B cell (primary cell): ENCODE measurements around the gene HACD2. TPM values are rescaled to one million over a fixed set of nuclear protein-coding genes. Genes with fewer than 3 reads are reported as not detected.

Source experiments
- ATAC-seq: fragments of 200-7000 bp; cut with Tn5 transposase; one replicate; pipeline ENCODE4 v1.10.0; 2021; ENCODE audit warnings: low read depth, mild to moderate bottlenecking, moderate number of reproducible peaks, moderate library complexity
- CTCF ChIA-PET: fragments of 350-600 bp; sonication (Branson Sonifier 250); formaldehyde crosslinking; loops from one replicate; lab custom pipeline; 2021; ENCODE audit warnings: antibody characterized with exemption, inconsistent platforms; lab: Charles Lee
- POLR2A ChIA-PET: fragments of 350-600 bp; sonication (Branson Sonifier 250); formaldehyde crosslinking; loops from one replicate; lab custom pipeline; 2021; ENCODE audit warnings: antibody characterized with exemption; lab: Charles Lee
- DNase-seq: peaks from one replicate; pipeline ENCODE4 v3.0.0; 2013
- H2AFZ ChIP-seq: 2 replicates; pipeline ENCODE4 v1.6.1; 2012; ENCODE audit warnings: mild to moderate bottlenecking, low read depth, low read length; ENCODE audit not compliant: insufficient read depth, poor library complexity, severe bottlenecking
- H3K27ac ChIP-seq, 2 donors: 1 replicate in 1 of 2; 2 replicates in 1 of 2; pipeline ENCODE4 v1.5.1; 2012 to 2013; ENCODE audit warnings: low read length in 2 of 2, mild to moderate bottlenecking in 2 of 2, moderate library complexity in 1 of 2
- H3K27me3 ChIP-seq, 4 experiments: fragments of 200-600 bp in 1 of 4; sonication (generic) in 1 of 4; replicated peaks in 1 of 4; 1 replicate in 2 of 4; 2 replicates in 2 of 4; pipeline versions ENCODE4 v1.6.1 to v1.7.0; 2013 to 2016; ENCODE audit warnings: low read length in 3 of 4, mild to moderate bottlenecking in 2 of 4, mixed read lengths in 1 of 4, moderate library complexity in 1 of 4; ENCODE audit not compliant: insufficient read depth in 4 of 4, control insufficient read depth in 3 of 4; ENCODE audit errors: control extremely low read depth in 1 of 4
- H3K36me3 ChIP-seq, 2 experiments: replicated peaks in 1 of 2; 1 replicate in 1 of 2; 2 replicates in 1 of 2; pipeline versions ENCODE4 v1.6.1 to v1.7.1; 2013; ENCODE audit warnings: low read length in 1 of 2; ENCODE audit not compliant: insufficient read depth in 2 of 2, control insufficient read depth in 1 of 2; ENCODE audit errors: control extremely low read depth in 1 of 2, extremely low read depth in 1 of 2
- H3K4me1 ChIP-seq, 2 donors: fragments of 200-600 bp in 1 of 2; sonication (generic) in 1 of 2; 1 replicate in 1 of 2; 2 replicates in 1 of 2; pipeline versions ENCODE4 v1.5.1 to v1.6.1; 2013 to 2017; ENCODE audit warnings: low read length in 2 of 2; ENCODE audit not compliant: control insufficient read depth in 2 of 2, insufficient read depth in 2 of 2
- H3K4me2 ChIP-seq: replicated peaks from 2 replicates; pipeline ENCODE3; 2012; ENCODE audit warnings: mild to moderate bottlenecking, low read depth, low read length; ENCODE audit not compliant: poor library complexity, severe bottlenecking
- H3K4me3 ChIP-seq, 5 experiments: fragments of 200-600 bp in 1 of 5; sonication (generic) in 1 of 5; 1 replicate in 3 of 5; 2 replicates in 2 of 5; pipeline versions ENCODE4 v1.5.1 to v1.7.0; 2011 to 2016; ENCODE audit warnings: low read length in 4 of 5, mild to moderate bottlenecking in 4 of 5, low read depth in 2 of 5, control low read depth in 1 of 5, moderate library complexity in 1 of 5; ENCODE audit not compliant: insufficient read depth in 1 of 5; ENCODE audit errors: control extremely low read depth in 1 of 5, extremely low read depth in 1 of 5
- H3K79me2 ChIP-seq: fragments of 200-600 bp; sonication (generic); one replicate; pipeline ENCODE4 v1.6.0; 2016; ENCODE audit warnings: low read length; ENCODE audit not compliant: control insufficient read depth, insufficient read depth
- H3K9ac ChIP-seq: fragments of 200-600 bp; sonication (generic); 2 replicates; pipeline ENCODE4 v1.6.1; 2017; ENCODE audit warnings: mild to moderate bottlenecking, low read length, moderate library complexity
- H3K9me3 ChIP-seq, 3 donors: one replicate each; pipeline versions ENCODE4 v1.6.1 to v1.7.1; 2013; ENCODE audit warnings: low read length in 2 of 3; ENCODE audit not compliant: control insufficient read depth in 2 of 3, insufficient read depth in 1 of 3; ENCODE audit errors: control extremely low read depth in 1 of 3
- H4K20me1 ChIP-seq: 2 replicates; pipeline ENCODE4 v1.6.0; 2012; ENCODE audit warnings: mild to moderate bottlenecking, low read length; ENCODE audit not compliant: insufficient read depth, control insufficient read depth, poor library complexity, severe bottlenecking
- H3K27ac Mint-ChIP-seq: one replicate; pipeline ENCODE4 v1.8.0; 2021; ENCODE audit warnings: mixed read lengths
- H3K27me3 Mint-ChIP-seq: one replicate; pipeline ENCODE4 v1.8.0; 2021; ENCODE audit warnings: mixed read lengths
- H3K4me1 Mint-ChIP-seq: one replicate; pipeline ENCODE4 v1.8.0; 2021; ENCODE audit warnings: mixed read lengths
- H3K4me3 Mint-ChIP-seq: one replicate; pipeline ENCODE4 v1.8.0; 2021; ENCODE audit warnings: mixed read lengths
- H3K9me3 Mint-ChIP-seq: one replicate; pipeline ENCODE4 v1.8.0; 2022; ENCODE audit warnings: mixed read lengths; ENCODE audit not compliant: insufficient read depth
- CTCF ChIP-seq: fragments of 200-600 bp; IDR thresholded peaks from one replicate; pipeline ENCODE4 v1.8.0; 2022; ENCODE audit warnings: antibody characterized with exemption, mild to moderate bottlenecking
- EZH2 ChIP-seq: IDR thresholded peaks from 2 replicates; pipeline ENCODE4 v1.6.1; 2012; ENCODE audit warnings: borderline replicate concordance, low read depth, mild to moderate bottlenecking, moderate library complexity, low read length; ENCODE audit not compliant: insufficient read depth, poor library complexity, severe bottlenecking
- WGBS: methylation state at CpG from one replicate; pipeline ENCODE4 v1.1.5; 2013; ENCODE audit warnings: missing lambda C conversion rate; ENCODE audit not compliant: insufficient coverage; 5-methylcytosine and 5-hydroxymethylcytosine counted together
- intact Hi-C: fragments of 100-400 bp; cut with micrococcal nuclease; formaldehyde crosslinking; loops from one replicate; pipeline ENCODE4 v1.10.0; 2022
- polyA plus RNA-seq: library from polyadenylated mRNA; depleted of rRNA; stranded (reverse); fragments of >200 nt; gene quantifications from 2 replicates; pipeline ENCODE4 v1.2.3, GENCODE V29; 2012
- total RNA-seq, 2 donors: library from RNA; stranded (reverse); fragments of 120-200 nt in 1 of 2; gene quantifications; 1 replicate in 1 of 2; 2 replicates in 1 of 2; pipeline versions ENCODE4 v1.2.3 to v1.2.4, GENCODE V29; 2013 to 2022

HACD2 gene
- total and polyA plus RNA-seq, 2 donors (not counting 1 experiment from before 2014, with no cell fraction given) = 14.5 to 30.7 TPM

- no peaks in the 10 kb centered on the region for H4K20me1 ChIP-seq
- TF ChIP-seq CTCF = no peak
- no peak for TF ChIP-seq EZH2
- H3K4me1 Mint-ChIP-seq = no peaks in the 10 kb centered on the region
- H3K4me1 ChIP-seq = no peaks in the 10 kb centered on the region
- H3K36me3 ChIP-seq = no peaks in the 10 kb centered on the region
- peaks cover 38% of the 10 kb centered on the region for H3K79me2 ChIP-seq
- no peak overlapping the region for H3K27ac ChIP-seq
- H3K4me2 ChIP-seq = no peak overlapping the region
- H3K27me3 ChIP-seq = no peaks in the 10 kb centered on the region
- no peak overlapping the region for H3K4me3 Mint-ChIP-seq
- H3K4me3 ChIP-seq = no peak overlapping the region
- ATAC-seq (no peak), DNase-seq (no peak)
- H3K27ac Mint-ChIP-seq = no peak overlapping the region
- intact Hi-C loops = no loop called here
- CTCF ChIA-PET = interaction anchor here (4.3 kb wide), 1 partner anchor 24 kb away, joined by 13 read pairs; no protein-coding TSS in a partner anchor
- no peak overlapping the region for H2AFZ ChIP-seq
- no peak overlapping the region for H3K9ac ChIP-seq
- no peaks in the 10 kb centered on the region for H3K9me3 ChIP-seq
- no peaks in the 10 kb centered on the region for H3K9me3 Mint-ChIP-seq
- WGBS = no CpG with 5 or more reads among the region's 1 CpG
- no peaks in the 10 kb centered on the region for H3K27me3 Mint-ChIP-seq
- POLR2A ChIA-PET = no interaction called here
Measured at GRCh38 chr3:123535580-123535979, 49.3 kb downstream of the HACD2 start.

GRCh38 chr3:123534264-123534663 is 50.6 kb downstream of the HACD2 start:
- ChIA-PET POLR2A (no interaction called here), CTCF (interaction anchor here (4.3 kb wide), 1 partner anchor 25 kb away, joined by 13 read pairs; no protein-coding TSS in a partner anchor)
- Mint-ChIP-seq H3K4me1 (no peaks in the 10 kb centered on the region), H3K27me3 (no peaks in the 10 kb centered on the region), H3K27ac (no peak overlapping the region), H3K9me3 (no peaks in the 10 kb centered on the region), H3K4me3 (no peak overlapping the region)
- H3K9ac ChIP-seq = no peak overlapping the region
- no peak for DNase-seq
- H3K27me3 ChIP-seq = no peaks in the 10 kb centered on the region
- intact Hi-C loops = no loop called here
- ATAC-seq = no peak
- H3K27ac ChIP-seq = no peak overlapping the region
- no peak overlapping the region for H2AFZ ChIP-seq
- H4K20me1 ChIP-seq = no peaks in the 10 kb centered on the region
- H3K9me3 ChIP-seq = no peaks in the 10 kb centered on the region
- peaks cover 34% of the 10 kb centered on the region for H3K79me2 ChIP-seq
- TF ChIP-seq EZH2 (no peak), CTCF (no peak)
- no peak overlapping the region for H3K4me3 ChIP-seq
- H3K4me2 ChIP-seq = no peak overlapping the region
- no peaks in the 10 kb centered on the region for H3K36me3 ChIP-seq
- no CpG with 5 or more reads among the region's 4 CpGs for WGBS
- no peaks in the 10 kb centered on the region for H3K4me1 ChIP-seq
